ENCODE measurements around the gene IGSF8. TPM values are rescaled to one million over a fixed set of nuclear protein-coding genes. Genes with fewer than 3 reads are reported as not detected.

IGSF8 gene
- total and polyA plus RNA-seq, 2 donors (not counting 3 experiments of a cell fraction or from before 2014, with no cell fraction given) = 9.5 to 17.5 TPM

GRCh38 chr1:160143695-160144094, 45.3 kb upstream of the IGSF8 start:
- no TSS peak for BruUV-seq (replicated peaks)
- DNase-seq (ENCODE audit: low read depth, low spot score) = no peak

GRCh38 chr1:160139840-160140239, 41.4 kb upstream of the IGSF8 start:
- no peaks in the 10 kb centered on the region for H3K79me2 ChIP-seq (ENCODE audit: control insufficient read depth, insufficient read depth, low read length)
- no peak for DNase-seq (ENCODE audit: low read depth, low spot score)
- no peaks in the 10 kb centered on the region for H3K9me1 ChIP-seq (replicated peaks; ENCODE audit: control insufficient read depth, extremely low read depth, insufficient read depth, low read length)
- H3K4me1 ChIP-seq (ENCODE audit: control insufficient read depth, extremely low read depth, insufficient read depth, low read length) = no peaks in the 10 kb centered on the region
- H3K9me3 ChIP-seq (replicated peaks; ENCODE audit: control insufficient read depth, insufficient read depth, low read length) = no peaks in the 10 kb centered on the region
- no peak overlapping the region for H3K9ac ChIP-seq (replicated peaks; ENCODE audit: extremely low read depth, insufficient read depth, low read length)
- FAIRE-seq = no peak
- H3K27ac ChIP-seq (ENCODE audit: insufficient read depth, low read depth, low read length) = no peak overlapping the region
- dilution Hi-C loops (cut with MboI; ENCODE audit: extremely low pct_ligation_motif_present, low sequenced_read_pairs) (no loop called here), intact Hi-C loops (cut with micrococcal nuclease) (no loop called here)
- ChIA-PET CTCF (no interaction called here), POLR2A (no interaction called here)
- peaks cover 0 to 4% of the 10 kb centered on the region in 2 experiments for H3K27me3 ChIP-seq (ENCODE audit: control insufficient read depth in 2 of 2, insufficient read depth in 2 of 2, low read length in 2 of 2)
- no peak overlapping the region for H3K4me3 ChIP-seq (replicated peaks in 1 of 3; ENCODE audit: insufficient read depth in 1 of 3, low read depth in 1 of 3, low read length in 3 of 3)
- TF ChIP-seq FOS (IDR thresholded peaks at IDR 0.05; ENCODE audit: borderline replicate concordance, insufficient read depth, low read length) (no peak), MAX (IDR thresholded peaks at IDR 0.05; ENCODE audit: insufficient read depth, insufficient read length) (no peak), MYC (IDR thresholded peaks at IDR 0.05; ENCODE audit: low read depth, low read length) (no peak), POLR2A (IDR thresholded peaks at IDR 0.05; ENCODE audit: low read depth, low read length) (no peak), GATA2 (IDR thresholded peaks at IDR 0.05; ENCODE audit: insufficient read depth, insufficient read length, low read depth, low read length) (no peak), JUN (IDR thresholded peaks at IDR 0.05; ENCODE audit: borderline replicate concordance, insufficient read depth, insufficient read length, low read depth) (no peak), EZH2 (IDR thresholded peaks at IDR 0.05; ENCODE audit: borderline replicate concordance, low read depth, low read length, severe bottlenecking) (no peak), POLR2AphosphoS5 (IDR thresholded peaks at IDR 0.05; ENCODE audit: insufficient read depth, low read depth, low read length) (no peak)
- TF ChIP-seq, protein P1, sequence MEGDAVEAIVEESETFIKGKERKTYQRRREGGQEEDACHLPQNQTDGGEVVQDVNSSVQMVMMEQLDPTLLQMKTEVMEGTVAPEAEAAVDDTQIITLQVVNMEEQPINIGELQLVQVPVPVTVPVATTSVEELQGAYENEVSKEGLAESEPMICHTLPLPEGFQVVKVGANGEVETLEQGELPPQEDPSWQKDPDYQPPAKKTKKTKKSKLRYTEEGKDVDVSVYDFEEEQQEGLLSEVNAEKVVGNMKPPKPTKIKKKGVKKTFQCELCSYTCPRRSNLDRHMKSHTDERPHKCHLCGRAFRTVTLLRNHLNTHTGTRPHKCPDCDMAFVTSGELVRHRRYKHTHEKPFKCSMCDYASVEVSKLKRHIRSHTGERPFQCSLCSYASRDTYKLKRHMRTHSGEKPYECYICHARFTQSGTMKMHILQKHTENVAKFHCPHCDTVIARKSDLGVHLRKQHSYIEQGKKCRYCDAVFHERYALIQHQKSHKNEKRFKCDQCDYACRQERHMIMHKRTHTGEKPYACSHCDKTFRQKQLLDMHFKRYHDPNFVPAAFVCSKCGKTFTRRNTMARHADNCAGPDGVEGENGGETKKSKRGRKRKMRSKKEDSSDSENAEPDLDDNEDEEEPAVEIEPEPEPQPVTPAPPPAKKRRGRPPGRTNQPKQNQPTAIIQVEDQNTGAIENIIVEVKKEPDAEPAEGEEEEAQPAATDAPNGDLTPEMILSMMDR (IDR thresholded peaks at IDR 0.05; ENCODE audit: extremely low read depth in 1 of 2, insufficient read depth in 1 of 2, low read depth in 1 of 2, low read length in 2 of 2) = no peak
- no TSS peak for BruUV-seq (replicated peaks)
- H3K36me3 ChIP-seq (ENCODE audit: control insufficient read depth in 2 of 2, extremely low read depth in 1 of 2, insufficient read depth in 2 of 2, low read length in 2 of 2) = no peaks in the 10 kb centered on the region
- H4K20me1 ChIP-seq (replicated peaks; ENCODE audit: control insufficient read depth, extremely low read depth, insufficient read depth, low read length) = no peaks in the 10 kb centered on the region
- H2AFZ ChIP-seq (ENCODE audit: low read depth, low read length) = no peak overlapping the region
- no peak overlapping the region for H3K4me2 ChIP-seq (ENCODE audit: insufficient read depth, low read length)

More at GRCh38 chr1:160143695-160144094, 45.3 kb upstream of the IGSF8 start:
- TF ChIP-seq POLR2AphosphoS5 (IDR thresholded peaks at IDR 0.05; ENCODE audit: insufficient read depth, low read depth, low read length) = no peak
- TF ChIP-seq EZH2 (IDR thresholded peaks at IDR 0.05; ENCODE audit: borderline replicate concordance, low read depth, low read length, severe bottlenecking) = no peak
- TF ChIP-seq GATA2 (IDR thresholded peaks at IDR 0.05; ENCODE audit: insufficient read depth, insufficient read length, low read depth, low read length) = no peak
- no peak for TF ChIP-seq JUN (IDR thresholded peaks at IDR 0.05; ENCODE audit: borderline replicate concordance, insufficient read depth, insufficient read length, low read depth)
- no peak for TF ChIP-seq MAX (IDR thresholded peaks at IDR 0.05; ENCODE audit: insufficient read depth, insufficient read length)
- TF ChIP-seq MYC (IDR thresholded peaks at IDR 0.05; ENCODE audit: low read depth, low read length) = no peak
- TF ChIP-seq FOS (IDR thresholded peaks at IDR 0.05; ENCODE audit: borderline replicate concordance, insufficient read depth, low read length) = no peak
- no peaks in the 10 kb centered on the region for H3K79me2 ChIP-seq (ENCODE audit: control insufficient read depth, insufficient read depth, low read length)
- no peaks in the 10 kb centered on the region for H3K9me1 ChIP-seq (replicated peaks; ENCODE audit: control insufficient read depth, extremely low read depth, insufficient read depth, low read length)
- peaks cover 2 to 4% of the 10 kb centered on the region in 2 experiments for H3K27me3 ChIP-seq (ENCODE audit: control insufficient read depth in 2 of 2, insufficient read depth in 2 of 2, low read length in 2 of 2)
- H3K27ac ChIP-seq (ENCODE audit: insufficient read depth, low read depth, low read length) = no peak overlapping the region
- no peaks in the 10 kb centered on the region for H3K9me3 ChIP-seq (replicated peaks; ENCODE audit: control insufficient read depth, insufficient read depth, low read length)
- H3K4me2 ChIP-seq (ENCODE audit: insufficient read depth, low read length) = no peak overlapping the region
- H2AFZ ChIP-seq (ENCODE audit: low read depth, low read length) = no peak overlapping the region
- intact Hi-C loops (cut with micrococcal nuclease) (no loop called here), dilution Hi-C loops (cut with MboI; ENCODE audit: extremely low pct_ligation_motif_present, low sequenced_read_pairs) (no loop called here)
- no peaks in the 10 kb centered on the region for H3K4me1 ChIP-seq (ENCODE audit: control insufficient read depth, extremely low read depth, insufficient read depth, low read length)
- H3K4me3 ChIP-seq (replicated peaks in 1 of 3; ENCODE audit: insufficient read depth in 1 of 3, low read depth in 1 of 3, low read length in 3 of 3) = no peak overlapping the region
- no peak for FAIRE-seq
- POLR2A ChIA-PET = no interaction called here
- CTCF ChIA-PET = no interaction called here
- no peak overlapping the region for H3K9ac ChIP-seq (replicated peaks; ENCODE audit: extremely low read depth, insufficient read depth, low read length)
- H3K36me3 ChIP-seq (ENCODE audit: control insufficient read depth in 2 of 2, extremely low read depth in 1 of 2, insufficient read depth in 2 of 2, low read length in 2 of 2) = no peaks in the 10 kb centered on the region
- no peaks in the 10 kb centered on the region for H4K20me1 ChIP-seq (replicated peaks; ENCODE audit: control insufficient read depth, extremely low read depth, insufficient read depth, low read length)
